Prostate gland (tissue), 2 donors: ENCODE results near the gene IMMP2L. TPM values are rescaled to one million over a fixed set of nuclear protein-coding genes. Genes with fewer than 3 reads are reported as not detected.

ENCODE experiments used
- DNase-seq: peaks from one replicate; pipeline ENCODE4 v3.0.0-alpha.2; 2019; ENCODE audit warnings: low spot score
- H3K27ac ChIP-seq, 2 donors: fragments of 200-600 bp; sonication (generic); 2 replicates each; pipeline ENCODE4 v1.5.1; 2017 to 2019
- H3K27me3 ChIP-seq: fragments of 200-600 bp; sonication (generic); replicated peaks from 2 replicates; pipeline ENCODE4 v1.5.1; 2019; ENCODE audit not compliant: insufficient read depth
- H3K36me3 ChIP-seq, 2 donors: fragments of 200-600 bp; sonication (generic); 1 replicate in 1 of 2; 2 replicates in 1 of 2; pipeline versions ENCODE4 v1.5.1 to v1.8.1; 2017 to 2019
- H3K4me1 ChIP-seq: fragments of 200-600 bp; sonication (generic); replicated peaks from 2 replicates; pipeline ENCODE4 v1.5.1; 2019
- H3K4me3 ChIP-seq, 2 donors: fragments of 200-600 bp; sonication (generic); 2 replicates each; pipeline ENCODE4 v1.5.1; 2017 to 2019
- H3K9me3 ChIP-seq: fragments of 200-600 bp; sonication (generic); 2 replicates; pipeline ENCODE4 v1.5.1; 2017
- POLR2A ChIP-seq: fragments of 450-650 bp; IDR thresholded peaks from one replicate; pipeline ENCODE4 v1.6.1; 2016; ENCODE audit warnings: antibody characterized with exemption, mild to moderate bottlenecking
- POLR2AphosphoS5 ChIP-seq: sonication (generic); formaldehyde crosslinking; IDR thresholded peaks from one replicate; pipeline ENCODE4 v1.6.1; 2017; ENCODE audit warnings: antibody characterized with exemption
- WGBS: methylation state at CpG from one replicate; pipeline ENCODE4 v1.1.5; 2018; 5-methylcytosine and 5-hydroxymethylcytosine counted together
- intact Hi-C: fragments of 100-400 bp; cut with DNase I; formaldehyde crosslinking; loops from one replicate; pipeline ENCODE4 v1.14.2; 2022
- total RNA-seq, 2 donors: library from RNA; depleted of rRNA; stranded (reverse); fragments of >200 nt; gene quantifications; one replicate each; pipeline ENCODE4 v1.1.0, GENCODE V29; 2016
- TF ChIP-seq, protein P1 (sequence below), 4 experiments: fragments of 200-600 bp in 2 of 4; fragments of 450-650 bp in 2 of 4; sonication (generic) in 2 of 4; IDR thresholded peaks; 1 replicate in 3 of 4; 2 replicates in 1 of 4; pipeline ENCODE4 v1.5.1; 2016 to 2019; ENCODE audit warnings: antibody characterized with exemption in 4 of 4, mild to moderate bottlenecking in 2 of 4, moderate library complexity in 2 of 4

Gene IMMP2L
- total RNA-seq, 2 donors from 2014 or later = 16.9 to 20.4 TPM

DNA sequence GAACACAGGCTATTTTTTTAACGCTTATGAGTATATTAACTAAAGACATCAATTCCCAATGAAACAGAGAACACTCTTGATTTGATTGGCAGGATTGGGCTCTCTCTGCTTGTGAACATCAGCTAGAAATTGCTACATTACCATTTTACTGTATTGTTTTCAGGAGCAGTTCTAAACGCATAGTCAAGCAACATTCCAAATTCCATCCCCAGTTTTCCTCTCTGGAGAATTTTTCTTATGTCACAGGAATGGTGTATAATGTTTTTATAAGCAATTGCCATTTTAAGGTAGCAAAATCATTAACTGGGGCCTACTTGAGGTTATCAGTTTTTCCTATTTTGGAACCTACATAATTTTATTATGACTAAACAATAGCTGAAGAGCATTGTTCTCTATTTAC lies 748.3 kb downstream of the IMMP2L start:
- TF ChIP-seq, protein P1, sequence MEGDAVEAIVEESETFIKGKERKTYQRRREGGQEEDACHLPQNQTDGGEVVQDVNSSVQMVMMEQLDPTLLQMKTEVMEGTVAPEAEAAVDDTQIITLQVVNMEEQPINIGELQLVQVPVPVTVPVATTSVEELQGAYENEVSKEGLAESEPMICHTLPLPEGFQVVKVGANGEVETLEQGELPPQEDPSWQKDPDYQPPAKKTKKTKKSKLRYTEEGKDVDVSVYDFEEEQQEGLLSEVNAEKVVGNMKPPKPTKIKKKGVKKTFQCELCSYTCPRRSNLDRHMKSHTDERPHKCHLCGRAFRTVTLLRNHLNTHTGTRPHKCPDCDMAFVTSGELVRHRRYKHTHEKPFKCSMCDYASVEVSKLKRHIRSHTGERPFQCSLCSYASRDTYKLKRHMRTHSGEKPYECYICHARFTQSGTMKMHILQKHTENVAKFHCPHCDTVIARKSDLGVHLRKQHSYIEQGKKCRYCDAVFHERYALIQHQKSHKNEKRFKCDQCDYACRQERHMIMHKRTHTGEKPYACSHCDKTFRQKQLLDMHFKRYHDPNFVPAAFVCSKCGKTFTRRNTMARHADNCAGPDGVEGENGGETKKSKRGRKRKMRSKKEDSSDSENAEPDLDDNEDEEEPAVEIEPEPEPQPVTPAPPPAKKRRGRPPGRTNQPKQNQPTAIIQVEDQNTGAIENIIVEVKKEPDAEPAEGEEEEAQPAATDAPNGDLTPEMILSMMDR (IDR thresholded peaks at IDR 0.05) = no peak
- no peak for TF ChIP-seq POLR2AphosphoS5
- TF ChIP-seq POLR2A = no peak
- 78% methylated on average over 2 of the region's 2 CpGs for WGBS
- Histone ChIP-seq H3K4me3 (no peak overlapping the region), H3K36me3 (no peaks in the 10 kb centered on the region), H3K27ac (no peak overlapping the region), H3K27me3 (no peaks in the 10 kb centered on the region), H3K4me1 (no peaks in the 10 kb centered on the region), H3K9me3 (no peaks in the 10 kb centered on the region)
- intact Hi-C loops = no loop called here
- no peak for DNase-seq

DNA sequence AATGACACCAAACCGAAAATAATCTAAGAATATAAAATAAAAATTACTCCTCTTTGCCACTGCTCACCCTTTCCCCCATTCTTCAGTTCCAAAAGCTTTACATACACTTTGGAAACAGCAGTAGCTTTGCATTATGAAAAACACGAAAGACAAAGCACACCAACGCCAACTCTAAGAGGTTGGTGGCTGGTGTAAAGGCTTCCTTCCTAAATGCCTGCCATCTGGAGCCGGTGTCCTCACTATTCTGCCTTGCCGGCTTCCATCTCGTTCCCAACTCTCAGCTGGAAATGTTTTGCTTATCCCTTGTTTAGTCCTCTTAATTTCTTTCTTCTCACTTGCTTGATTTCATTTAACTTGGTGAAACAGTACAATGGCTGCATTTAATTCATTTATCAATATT lies 752.5 kb downstream of the IMMP2L start:
- H3K27me3 ChIP-seq = no peaks in the 10 kb centered on the region
- TF ChIP-seq POLR2AphosphoS5 (no peak), POLR2A (no peak)
- TF ChIP-seq, protein P1 (IDR thresholded peaks at IDR 0.05) = no peak
- intact Hi-C loops = no loop called here
- no peaks in the 10 kb centered on the region for H3K4me1 ChIP-seq
- H3K27ac ChIP-seq = no peak overlapping the region
- no peak for DNase-seq
- no peaks in the 10 kb centered on the region for H3K9me3 ChIP-seq
- no peaks in the 10 kb centered on the region for H3K36me3 ChIP-seq
- H3K4me3 ChIP-seq = no peak overlapping the region
- WGBS = 93% methylated on average over 6 of the region's 6 CpGs

DNA sequence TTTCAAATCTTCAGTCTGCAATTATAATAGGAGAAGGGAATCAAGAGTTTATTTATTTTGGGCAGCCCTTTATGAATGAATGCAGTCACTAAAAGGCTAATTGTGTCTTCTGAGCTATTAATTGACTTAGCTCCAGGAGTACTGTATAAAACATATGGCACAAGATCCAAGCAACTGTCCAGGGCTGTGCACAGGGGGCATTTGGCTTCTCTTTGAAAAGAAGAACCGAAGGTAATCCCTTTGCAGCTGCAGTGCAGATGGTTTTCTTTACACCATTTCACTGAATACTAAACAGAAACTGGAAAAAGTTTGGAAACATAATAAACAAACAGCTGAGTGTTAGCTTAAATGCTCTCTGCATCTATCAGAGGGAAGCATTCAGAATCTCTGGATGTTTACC lies 753.9 kb downstream of the IMMP2L start:
- Histone ChIP-seq H3K27me3 (no peaks in the 10 kb centered on the region), H3K36me3 (no peaks in the 10 kb centered on the region), H3K4me1 (no peaks in the 10 kb centered on the region), H3K4me3 (no peak overlapping the region), H3K27ac (no peak overlapping the region), H3K9me3 (no peaks in the 10 kb centered on the region)
- DNase-seq = no peak
- intact Hi-C loops = no loop called here
- WGBS = 66% methylated on average over 1 of the region's 1 CpG
- TF ChIP-seq, protein P1 (IDR thresholded peaks at IDR 0.05) = no peak
- TF ChIP-seq POLR2A (no peak), POLR2AphosphoS5 (no peak)

DNA sequence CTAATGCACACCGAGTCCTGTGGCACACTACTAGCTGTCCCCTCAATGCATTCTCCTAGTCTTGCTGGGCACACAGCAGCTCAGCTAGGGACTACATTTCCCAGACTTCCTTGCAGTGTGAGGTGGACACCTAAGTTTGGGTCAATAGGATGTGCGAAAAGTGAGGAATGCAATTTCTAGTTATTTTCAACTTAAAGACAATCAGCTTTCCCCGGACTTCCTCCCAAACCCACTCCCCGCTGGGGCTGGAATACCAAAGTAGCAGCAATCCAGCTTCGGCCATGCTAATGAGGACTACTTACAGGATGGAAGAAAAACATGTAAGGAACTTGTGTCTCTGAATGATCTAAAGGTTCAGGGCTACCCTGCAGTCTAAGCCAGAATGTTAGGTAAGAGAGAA lies 757.8 kb downstream of the IMMP2L start:
- WGBS = 84% methylated on average over 5 of the region's 5 CpGs
- Histone ChIP-seq H3K27me3 (no peaks in the 10 kb centered on the region), H3K27ac (no peak overlapping the region), H3K36me3 (no peaks in the 10 kb centered on the region), H3K9me3 (no peaks in the 10 kb centered on the region), H3K4me1 (no peaks in the 10 kb centered on the region), H3K4me3 (no peak overlapping the region)
- TF ChIP-seq POLR2A (no peak), POLR2AphosphoS5 (no peak)
- TF ChIP-seq, protein P1 (IDR thresholded peaks at IDR 0.05) = no peak
- DNase-seq = no peak
- intact Hi-C loops = no loop called here

DNA sequence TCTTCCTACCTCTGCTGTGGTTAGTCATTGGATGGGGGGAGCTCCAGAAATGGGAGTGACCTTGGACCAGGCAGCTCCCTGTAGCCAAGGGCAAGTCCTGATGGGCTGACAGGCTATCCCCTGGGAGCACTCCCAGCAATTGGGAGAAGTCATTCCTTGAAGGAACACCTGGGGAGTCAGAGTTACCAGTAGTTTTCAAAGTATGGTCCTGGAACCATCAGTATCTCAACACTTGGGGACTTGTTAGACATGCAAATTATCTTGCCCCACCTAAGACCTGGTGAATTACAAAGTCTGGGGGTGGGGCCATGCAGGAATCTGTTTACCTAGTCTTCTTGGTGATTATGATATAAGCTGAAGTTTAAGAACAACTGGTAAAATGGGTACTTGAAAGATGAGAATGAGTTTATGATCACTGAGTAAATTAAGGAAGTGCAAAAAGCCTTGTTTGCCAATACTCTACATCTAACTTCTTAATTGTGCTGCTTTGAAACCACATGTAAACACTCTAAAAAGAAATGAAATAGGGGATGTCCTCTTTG lies 758.6 kb downstream of the IMMP2L start:
- Histone ChIP-seq H3K27me3 (no peaks in the 10 kb centered on the region), H3K4me1 (no peaks in the 10 kb centered on the region), H3K36me3 (no peaks in the 10 kb centered on the region), H3K27ac (no peak overlapping the region), H3K4me3 (no peak overlapping the region), H3K9me3 (no peaks in the 10 kb centered on the region)
- intact Hi-C loops = no loop called here
- TF ChIP-seq, protein P1 (IDR thresholded peaks at IDR 0.05) = no peak
- TF ChIP-seq POLR2AphosphoS5 (no peak), POLR2A (no peak)
- no peak for DNase-seq
